Measurements from ENCODE around the gene TBCD. TPM values are rescaled to one million over a fixed set of nuclear protein-coding genes. Genes with fewer than 3 reads are reported as not detected.

The TBCD gene
- polyA plus RNA-seq, 3 donors = 54.0 to 58.6 (median 58.1) TPM

GRCh38 chr17:82789051-82789592 is 37.3 kb downstream of the TBCD start:
- no peak for DNase-seq (ENCODE audit: low read depth in 3 of 3, low spot score in 2 of 3)

DNA sequence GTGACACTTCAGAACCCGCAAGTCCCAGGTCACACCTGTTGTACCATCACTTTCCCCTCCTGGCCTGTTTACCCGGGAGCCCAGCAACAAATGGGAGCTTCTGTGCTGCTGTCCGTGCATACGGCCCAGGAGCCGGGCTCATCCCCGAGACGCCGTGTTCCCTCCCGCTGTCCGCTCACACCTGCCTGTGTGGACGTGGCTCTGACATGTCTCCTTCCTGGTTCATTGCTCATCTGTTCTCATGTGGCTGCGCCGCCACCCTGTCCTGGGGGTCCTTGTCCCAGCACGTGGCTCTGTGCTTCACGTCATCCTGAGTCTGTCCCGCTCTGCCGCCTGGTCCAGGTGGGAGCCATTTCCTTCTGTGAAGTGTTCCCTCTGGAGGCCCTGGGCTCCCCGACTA is 37.9 kb downstream of the TBCD start:
- DNase-seq (ENCODE audit: low read depth in 3 of 3, low spot score in 2 of 3) = no peak

GRCh38 chr17:82790391-82790790 is 38.5 kb downstream of the TBCD start:
- DNase-seq (ENCODE audit: low read depth in 3 of 3, low spot score in 2 of 3) = no peak

- DNase-seq (ENCODE audit: low read depth in 3 of 3, low spot score in 2 of 3) = no peak
These were observed 39.7 kb downstream of the TBCD start for GRCh38 chr17:82791532-82791931.

GRCh38 chr17:82793974-82794630 is 42.2 kb downstream of the TBCD start:
- no peak for DNase-seq (ENCODE audit: low read depth in 3 of 3, low spot score in 2 of 3)

DNA sequence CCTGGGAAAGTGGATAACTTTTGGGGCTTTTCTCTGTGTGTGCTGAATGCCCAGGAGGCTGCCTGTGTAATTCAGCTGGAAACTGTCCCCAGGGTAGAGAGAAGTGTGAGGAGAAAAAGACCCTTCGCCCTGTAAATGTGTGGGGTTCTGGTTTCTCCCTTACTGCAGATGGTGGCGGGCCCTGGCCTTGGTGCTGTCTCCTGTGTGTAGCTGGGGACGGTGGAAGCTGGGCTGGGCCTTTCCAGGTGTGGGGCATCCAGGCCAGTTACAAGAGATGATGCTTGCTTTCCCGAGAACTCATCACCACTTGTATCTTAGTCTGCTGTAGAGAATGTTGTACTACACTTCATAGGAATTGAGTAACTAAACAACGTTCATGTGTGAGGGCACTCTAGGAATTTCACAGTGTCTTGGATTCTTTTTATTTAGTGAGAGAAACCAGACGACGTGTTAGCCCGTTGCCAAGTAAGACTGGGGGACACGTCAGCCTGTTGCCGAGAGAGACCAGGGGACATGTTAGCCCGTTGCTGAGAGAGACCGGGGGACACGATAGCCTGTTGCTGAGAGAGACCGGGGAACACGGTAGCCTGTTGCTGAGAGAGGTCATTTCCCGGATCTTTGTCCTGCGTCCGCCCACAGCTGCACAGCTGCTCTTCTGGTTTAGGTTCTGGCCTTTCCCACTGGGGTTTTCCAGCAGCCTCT is 43.1 kb downstream of the TBCD start:
- DNase-seq (ENCODE audit: low read depth in 3 of 3, low spot score in 2 of 3) = no peak

DNA sequence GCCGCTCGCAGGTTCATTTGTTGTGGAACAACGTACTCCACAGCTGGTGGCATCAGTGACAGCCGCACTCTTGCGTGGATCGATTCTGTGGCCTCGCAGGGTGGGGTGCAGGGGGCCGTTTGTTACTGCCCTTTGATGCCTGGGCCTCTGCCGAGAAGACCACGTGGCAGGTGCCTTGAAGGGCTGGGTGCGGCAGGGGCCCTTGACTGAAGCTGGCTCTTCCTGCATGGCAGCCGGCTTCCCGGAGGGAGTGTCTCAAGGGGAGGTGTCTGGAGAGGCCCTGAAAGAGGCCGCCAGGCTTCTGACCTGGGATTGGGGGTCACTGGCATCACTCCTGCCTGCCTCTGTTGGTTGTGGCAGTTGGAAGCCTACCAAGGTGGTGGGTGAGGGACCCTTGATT is 43.8 kb downstream of the TBCD start:
- DNase-seq (ENCODE audit: low read depth in 3 of 3, low spot score in 2 of 3) = no peak

DNA sequence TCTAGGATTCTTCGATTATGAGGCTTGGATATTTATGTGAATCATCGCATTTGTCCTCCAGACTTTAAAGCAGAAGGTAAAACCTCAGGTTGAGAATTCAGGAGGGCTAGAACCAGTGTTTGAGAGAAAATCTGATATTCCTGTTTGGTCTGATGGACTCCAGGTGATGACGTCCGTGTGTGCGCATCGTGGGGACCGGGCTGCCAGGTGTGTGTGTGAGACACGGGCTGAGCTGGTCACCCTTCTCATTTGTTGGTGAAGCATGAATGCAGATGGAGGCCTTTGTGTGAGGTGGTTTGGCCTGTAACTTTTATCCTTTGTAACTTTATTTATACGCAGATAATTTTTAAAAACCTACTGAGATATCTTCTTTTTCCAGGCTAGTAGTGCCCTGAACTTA is 45.2 kb downstream of the TBCD start:
- no peak for DNase-seq (ENCODE audit: low read depth in 3 of 3, low spot score in 2 of 3)

- no peak for DNase-seq (ENCODE audit: low read depth in 3 of 3, low spot score in 2 of 3)
These were observed 46.9 kb downstream of the TBCD start for GRCh38 chr17:82798752-82799151.

DNA sequence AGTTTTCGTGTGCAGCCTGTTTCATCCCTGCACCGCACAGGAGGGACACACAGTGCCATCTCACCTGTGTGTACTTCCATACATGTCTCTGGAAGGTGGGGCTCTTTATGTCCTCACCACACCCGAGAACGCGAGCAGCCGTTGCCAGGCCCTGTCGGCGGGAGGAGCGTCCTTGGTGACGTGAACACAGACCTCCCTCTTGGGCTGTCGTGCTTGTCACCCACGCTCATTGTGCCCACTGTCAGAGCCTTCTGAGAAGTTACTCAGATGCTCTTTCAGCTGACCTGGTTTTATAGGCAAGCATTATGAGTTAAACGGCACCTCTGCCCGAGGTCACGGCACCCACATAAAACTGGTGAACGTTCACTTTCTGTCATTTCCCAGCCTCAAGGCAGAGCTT is 47.7 kb downstream of the TBCD start:
- DNase-seq (ENCODE audit: low read depth in 3 of 3, low spot score in 2 of 3) = no peak

DNA sequence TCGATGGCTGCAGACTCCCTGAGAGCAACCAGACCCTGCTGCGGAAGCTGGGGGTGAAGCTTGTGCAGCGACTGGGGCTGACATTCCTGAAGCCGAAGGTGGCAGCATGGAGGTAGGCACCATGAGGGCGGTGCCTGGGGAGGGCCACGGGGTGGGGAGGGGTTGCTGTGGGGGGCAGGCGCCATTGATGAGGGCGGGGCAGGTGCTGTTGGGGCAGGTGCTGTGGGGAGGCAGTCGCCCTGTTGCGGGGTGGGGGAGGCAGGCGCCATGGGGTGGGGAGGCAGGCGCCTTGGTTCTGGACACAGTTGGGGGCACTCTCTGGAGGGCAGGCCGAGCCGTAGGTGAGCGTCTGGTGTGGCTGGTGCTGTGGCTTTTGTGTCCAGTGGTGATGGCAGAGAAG is 49.0 kb downstream of the TBCD start:
- DNase-seq (ENCODE audit: low read depth in 3 of 3, low spot score in 2 of 3) = no peak

GRCh38 chr17:82801377-82801970 is 49.6 kb downstream of the TBCD start:
- DNase-seq (ENCODE audit: low read depth in 3 of 3, low spot score in 2 of 3) = no peak

DNA sequence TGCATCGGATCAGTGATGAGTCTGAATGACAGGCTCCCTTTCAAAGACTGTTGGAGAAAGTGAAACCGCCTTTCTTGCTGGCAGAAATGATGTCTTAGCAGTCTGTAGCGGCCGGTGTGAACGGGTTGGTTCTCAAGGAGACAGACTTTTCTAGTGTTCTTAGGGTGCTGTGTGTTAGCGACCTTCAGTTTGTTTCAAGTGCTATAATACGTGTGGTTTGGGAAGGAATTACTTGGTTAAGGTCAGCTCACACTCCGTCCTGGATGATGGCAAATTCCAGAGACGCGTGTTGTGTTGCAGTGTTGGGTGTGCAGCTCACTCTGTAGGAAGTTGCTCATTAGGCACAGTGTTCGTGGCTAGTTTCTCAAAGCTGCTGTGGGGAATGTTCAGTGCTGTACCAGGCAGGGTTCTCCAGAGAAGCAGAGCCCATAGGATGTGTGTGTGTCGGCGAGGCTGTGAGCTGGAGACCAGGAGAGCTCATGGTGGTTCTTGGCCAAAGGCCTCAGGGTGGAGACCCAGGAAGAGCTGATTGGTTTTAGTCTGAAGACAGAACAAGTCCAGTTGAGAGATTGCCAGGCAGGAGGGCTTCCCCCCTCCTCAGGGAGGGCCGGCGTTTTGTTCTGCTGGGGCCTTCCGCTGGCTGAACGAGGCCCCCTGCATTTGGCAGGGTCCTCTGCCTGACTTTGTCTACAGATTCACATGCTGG is 50.4 kb downstream of the TBCD start:
- no peak for DNase-seq (ENCODE audit: low read depth in 3 of 3, low spot score in 2 of 3)

- no peak for DNase-seq (ENCODE audit: low read depth in 3 of 3, low spot score in 2 of 3)
These were observed 51.3 kb downstream of the TBCD start for GRCh38 chr17:82803185-82803584.

DNA sequence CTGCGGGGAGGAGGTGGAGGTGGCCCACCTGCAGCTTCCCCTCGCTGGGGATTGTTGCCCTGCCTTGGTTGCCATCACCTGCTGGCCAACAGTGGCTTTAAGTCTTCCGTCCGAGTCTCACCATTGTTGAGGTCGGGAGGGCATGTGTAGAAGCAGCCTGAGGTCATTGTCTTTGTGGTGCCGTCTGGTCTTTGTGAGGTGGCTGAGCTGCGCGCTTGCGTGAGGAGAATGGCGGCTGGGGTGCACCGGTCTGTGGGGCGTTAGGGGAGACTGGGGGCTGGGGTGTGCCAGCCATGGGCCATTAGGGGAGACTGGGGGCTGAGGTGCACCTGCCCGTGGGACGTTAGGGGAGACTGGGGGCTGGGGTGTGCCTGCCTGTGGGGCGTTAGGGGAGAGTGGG is 51.7 kb downstream of the TBCD start:
- DNase-seq (ENCODE audit: low read depth in 3 of 3, low spot score in 2 of 3) = no peak

DNA sequence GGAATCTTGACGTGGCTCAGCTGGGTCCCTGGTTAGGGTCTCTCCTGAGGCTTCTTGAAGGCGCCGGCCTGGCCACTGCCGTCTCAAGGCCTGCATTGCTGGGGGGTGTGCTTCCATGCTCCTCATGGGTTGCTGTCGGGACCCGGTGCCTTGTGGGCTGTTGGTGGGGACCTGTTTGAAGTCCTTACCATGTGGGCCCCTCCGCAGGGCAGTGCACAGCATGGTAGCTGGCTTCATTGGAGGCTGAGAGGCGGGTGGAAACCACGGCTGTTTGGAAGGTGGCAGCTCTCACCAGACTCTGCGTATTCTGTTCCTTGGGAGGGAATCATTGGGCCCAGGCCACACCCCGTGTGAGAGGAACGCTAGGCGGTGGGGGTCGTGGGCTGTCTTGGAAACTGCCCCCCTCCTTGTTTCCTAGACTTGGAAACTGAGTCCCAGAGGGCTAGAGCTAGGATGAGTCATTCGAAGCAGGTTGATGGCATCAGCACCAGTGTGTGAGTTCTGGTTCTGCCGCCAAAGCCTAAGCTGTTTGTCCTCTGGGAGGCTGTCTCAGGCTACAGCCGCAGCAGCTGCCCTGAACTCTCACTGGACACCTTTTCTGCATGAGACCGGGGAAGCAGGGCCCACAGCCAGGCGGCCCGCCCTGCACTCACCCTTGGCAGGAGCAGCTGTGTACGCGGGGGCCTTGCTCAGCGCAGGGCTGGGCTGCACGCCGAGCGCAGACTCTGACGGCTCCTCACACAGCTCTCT is 52.8 kb downstream of the TBCD start:
- DNase-seq (ENCODE audit: low read depth in 3 of 3, low spot score in 2 of 3) = no peak

DNA sequence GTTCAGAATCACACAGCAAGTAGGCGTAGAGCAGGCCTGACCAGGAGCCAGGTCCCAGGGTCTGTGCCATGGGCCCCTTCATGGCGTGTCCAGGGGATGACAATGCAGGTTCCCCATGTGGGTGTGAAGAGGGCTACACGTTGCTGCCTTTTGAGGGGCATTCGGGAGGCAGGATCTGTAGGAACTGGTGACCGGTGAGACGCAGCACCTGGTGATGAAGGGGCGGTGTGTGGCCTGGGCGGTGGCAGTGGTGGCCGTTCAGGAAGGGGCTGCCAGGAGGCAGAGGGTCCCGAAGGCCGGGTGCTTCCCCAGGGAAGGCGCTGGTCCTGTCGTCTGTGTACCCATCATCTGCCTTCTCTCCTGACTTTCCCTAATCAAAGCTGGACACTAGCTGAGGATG is 53.4 kb downstream of the TBCD start:
- DNase-seq (ENCODE audit: low read depth in 3 of 3, low spot score in 2 of 3) = no peak

GRCh38 chr17:82805823-82806222 is 54.0 kb downstream of the TBCD start:
- no peak for DNase-seq (ENCODE audit: low read depth in 3 of 3, low spot score in 2 of 3)

GRCh38 chr17:82806645-82807044 is 54.8 kb downstream of the TBCD start:
- no peak for DNase-seq (ENCODE audit: low read depth in 3 of 3, low spot score in 2 of 3)

DNA sequence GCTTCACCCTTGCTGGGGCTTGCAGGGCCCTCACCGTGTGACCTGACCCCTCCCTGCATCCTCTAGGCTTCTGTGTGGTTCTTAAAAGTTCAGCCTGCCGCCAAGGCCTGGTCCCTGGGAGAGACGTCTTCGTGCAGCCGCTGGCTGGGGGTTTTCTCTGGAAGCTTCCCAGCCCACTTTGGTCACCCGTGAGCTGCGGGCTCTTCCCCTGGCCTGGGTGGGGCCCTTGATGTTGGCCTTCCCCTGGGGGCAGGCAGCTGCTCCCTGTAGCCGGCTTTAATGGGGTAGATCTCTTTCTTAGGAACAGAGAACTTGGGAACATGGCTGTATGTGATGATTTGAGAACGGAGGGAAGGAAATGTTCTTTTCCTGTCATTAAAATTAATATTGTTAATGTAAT is 55.2 kb downstream of the TBCD start:
- DNase-seq (ENCODE audit: low read depth in 3 of 3, low spot score in 2 of 3) = no peak

GRCh38 chr17:82807562-82807961 is 55.7 kb downstream of the TBCD start:
- no peak for DNase-seq (ENCODE audit: low read depth in 3 of 3, low spot score in 2 of 3)

All from right renal cortex interstitium (tissue), 3 donors.